Neutrophil (primary cell): Measurements from ENCODE around the gene VSX1.

Source experiments
- H3K27ac ChIP-seq: fragments of 200-600 bp; sonication (generic); 2 replicates; pipeline ENCODE4 v1.5.1; 2016; ENCODE audit warnings: mild to moderate bottlenecking, moderate library complexity
- H3K27me3 ChIP-seq: fragments of 200-600 bp; sonication (generic); 2 replicates; pipeline ENCODE4 v1.6.0; 2016; ENCODE audit warnings: mild to moderate bottlenecking
- H3K36me3 ChIP-seq: fragments of 200-600 bp; sonication (generic); 2 replicates; pipeline ENCODE4 v1.5.1; 2017
- H3K4me1 ChIP-seq, 2 experiments: fragments of 200-600 bp in 1 of 2; sonication (generic) in 1 of 2; 1 replicate in 1 of 2; 2 replicates in 1 of 2; pipeline versions ENCODE4 v1.5.1 to v1.6.1; 2013 to 2016; ENCODE audit warnings: low read depth in 1 of 2, low read length in 1 of 2, mild to moderate bottlenecking in 1 of 2, moderate library complexity in 1 of 2; ENCODE audit not compliant: control insufficient read depth in 1 of 2, insufficient read depth in 1 of 2
- H3K4me3 ChIP-seq, 2 experiments: fragments of 200-600 bp in 1 of 2; sonication (generic) in 1 of 2; 1 replicate in 1 of 2; 2 replicates in 1 of 2; pipeline ENCODE4 v1.5.1; 2013 to 2016; ENCODE audit warnings: low read depth in 1 of 2, low read length in 1 of 2, mild to moderate bottlenecking in 1 of 2, moderate library complexity in 1 of 2
- H3K9me3 ChIP-seq: fragments of 200-600 bp; sonication (generic); 2 replicates; pipeline ENCODE4 v1.5.1; 2016
- CTCF ChIP-seq: fragments of 200-600 bp; sonication (generic); IDR thresholded peaks from 2 replicates; pipeline ENCODE4 v1.5.1; 2016; ENCODE audit warnings: antibody characterized with exemption

Gene VSX1

DNA sequence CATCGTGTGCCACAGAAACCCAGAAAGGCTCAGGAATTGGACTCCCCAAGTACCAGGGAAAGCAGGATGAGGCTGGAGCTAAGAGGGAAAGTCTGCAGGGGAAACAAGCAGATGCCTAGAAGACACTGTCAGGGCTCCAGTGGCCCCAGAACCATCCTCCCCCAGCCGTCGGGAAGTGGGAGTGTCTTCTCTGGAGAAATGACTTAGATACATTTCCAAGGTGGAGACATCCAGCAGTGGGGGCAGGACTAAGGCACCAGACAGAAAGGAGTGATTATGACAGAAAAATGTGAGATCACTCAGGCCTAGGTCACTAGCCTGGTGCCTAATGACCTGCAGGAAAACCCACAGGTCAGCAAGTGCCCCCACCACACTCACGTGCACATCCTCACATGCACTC is 36.0 kb upstream of the VSX1 start:
- Histone ChIP-seq H3K27ac (no peak overlapping the region), H3K27me3 (peaks cover 77% of the 10 kb centered on the region), H3K4me1 (no peaks in the 10 kb centered on the region), H3K36me3 (no peaks in the 10 kb centered on the region), H3K4me3 (no peak overlapping the region), H3K9me3 (no peaks in the 10 kb centered on the region)
- no peak for TF ChIP-seq CTCF

DNA sequence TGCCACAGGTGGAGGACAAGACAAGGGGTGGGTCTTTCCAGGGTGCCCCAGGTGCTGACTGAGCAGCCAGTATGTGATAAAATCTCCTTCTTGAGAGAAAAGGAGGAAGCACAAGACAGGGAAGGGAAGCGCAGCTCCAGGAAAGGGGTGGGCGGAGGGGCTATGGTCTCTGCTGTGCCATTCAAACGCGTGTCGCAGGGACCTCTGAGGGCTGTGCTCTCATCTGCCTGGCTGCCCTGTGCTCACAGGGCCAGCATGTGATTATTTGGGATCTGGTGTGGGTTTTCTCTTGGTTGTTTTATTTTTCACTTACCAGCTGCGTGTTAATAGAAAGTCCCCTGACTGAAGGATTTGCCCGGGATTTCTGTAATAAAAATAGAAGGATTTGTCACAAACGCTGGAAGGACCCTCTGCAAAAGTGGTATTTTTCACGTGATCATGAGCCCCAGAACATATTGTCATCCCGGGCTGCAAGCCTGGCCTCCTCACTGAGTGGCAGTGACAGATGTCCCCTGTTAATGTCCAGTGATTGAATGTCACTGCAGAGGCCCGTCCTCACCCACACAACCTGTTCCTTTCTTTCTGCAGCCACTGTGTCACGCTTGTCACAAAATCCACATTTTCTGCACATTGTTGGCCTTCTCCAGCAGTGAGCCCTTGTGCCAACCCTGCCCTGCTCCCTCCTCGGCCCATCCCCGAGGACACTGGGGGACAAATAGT is 35.0 kb upstream of the VSX1 start:
- H3K27ac ChIP-seq, result no peak overlapping the region
- peaks cover 68% of the 10 kb centered on the region for H3K27me3 ChIP-seq
- H3K9me3 ChIP-seq, result no peaks in the 10 kb centered on the region
- no peaks in the 10 kb centered on the region for H3K4me1 ChIP-seq
- no peak overlapping the region for H3K4me3 ChIP-seq
- H3K36me3 ChIP-seq, result no peaks in the 10 kb centered on the region
- TF ChIP-seq CTCF, result no peak

- Histone ChIP-seq H3K36me3 (no peaks in the 10 kb centered on the region), H3K9me3 (no peaks in the 10 kb centered on the region)
- no peak for TF ChIP-seq CTCF
These were observed 21.6 kb upstream of the VSX1 start for GRCh38 chr20:25103526-25103925.

DNA sequence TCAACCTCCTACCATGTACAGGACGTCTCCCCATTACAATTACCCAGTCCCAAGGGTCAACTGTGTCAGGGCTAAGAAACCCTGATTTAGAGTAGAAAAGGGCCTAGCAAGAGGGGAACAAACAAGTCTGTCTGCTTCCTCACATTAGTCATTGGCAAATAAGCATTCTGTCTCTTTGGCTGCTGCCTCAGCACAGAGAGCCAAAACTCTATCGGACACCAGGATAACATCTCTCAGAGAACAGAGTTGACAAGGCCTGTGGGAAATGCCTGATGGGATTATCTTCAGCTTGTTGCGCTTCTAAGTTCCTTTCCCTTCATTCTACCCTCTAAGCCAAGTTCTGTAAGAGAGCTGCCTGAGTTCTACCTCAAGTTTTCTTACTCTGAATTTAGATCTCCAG is 19.0 kb upstream of the VSX1 start:
- Histone ChIP-seq H3K4me3 (no peak overlapping the region), H3K27ac (no peak overlapping the region), H3K36me3 (no peaks in the 10 kb centered on the region), H3K9me3 (no peaks in the 10 kb centered on the region), H3K27me3 (peaks cover 38% of the 10 kb centered on the region), H3K4me1 (no peaks in the 10 kb centered on the region)
- no peak for TF ChIP-seq CTCF

More at GRCh38 chr20:25103526-25103925, 21.6 kb upstream of the VSX1 start:
- no peaks in the 10 kb centered on the region for H3K4me1 ChIP-seq
- no peak overlapping the region for H3K27ac ChIP-seq
- H3K27me3 ChIP-seq, result peaks cover 15% of the 10 kb centered on the region
- H3K4me3 ChIP-seq, result no peak overlapping the region

DNA sequence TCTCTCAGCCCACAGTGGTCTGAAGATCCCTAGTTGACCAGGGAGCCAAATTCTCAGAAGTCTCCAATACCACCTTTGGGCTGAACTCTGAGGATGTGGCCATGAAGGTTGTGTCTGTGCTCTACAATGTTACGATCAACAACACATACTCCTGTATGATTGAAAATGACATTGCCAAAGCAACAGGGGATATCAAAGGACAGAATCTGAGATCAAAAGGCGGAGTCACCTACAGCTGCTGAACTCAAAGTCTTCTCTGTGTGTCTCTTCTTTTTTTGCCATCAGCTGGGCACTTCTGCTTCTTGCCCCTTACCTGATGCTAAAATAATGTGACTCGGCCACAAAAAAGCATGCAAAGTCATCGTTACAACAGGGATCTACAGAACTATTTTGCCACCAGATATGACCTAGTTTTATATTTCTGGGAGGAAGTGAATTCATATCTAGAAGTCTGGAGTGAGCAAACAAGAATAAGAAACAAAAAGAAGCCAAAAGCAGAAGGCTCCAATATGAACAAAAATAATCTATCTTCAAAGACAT is 17.7 kb upstream of the VSX1 start:
- no peak overlapping the region for H3K4me3 ChIP-seq
- no peaks in the 10 kb centered on the region for H3K4me1 ChIP-seq
- TF ChIP-seq CTCF, result no peak
- H3K36me3 ChIP-seq, result no peaks in the 10 kb centered on the region
- peaks cover 49% of the 10 kb centered on the region for H3K27me3 ChIP-seq
- no peaks in the 10 kb centered on the region for H3K9me3 ChIP-seq
- no peak overlapping the region for H3K27ac ChIP-seq
